SU-DHL-6 (cell line): ENCODE results near the gene PELI3.

Source experiments
- H2AFZ ChIP-seq: fragments of 200-600 bp; sonication (generic); 2 replicates; pipeline ENCODE4 v1.6.1; 2014; ENCODE audit warnings: low read depth, mild to moderate bottlenecking, moderate library complexity, mixed read lengths, antibody characterized with exemption, low read length; ENCODE audit not compliant: severe bottlenecking
- H3F3A ChIP-seq: fragments of 200-600 bp; shearing (Covaris generic); 2 replicates; pipeline ENCODE4 v1.6.0; 2016; ENCODE audit warnings: antibody characterized with exemption, mild to moderate bottlenecking; ENCODE audit not compliant: insufficient read depth
- H3K27ac ChIP-seq: fragments of 200-600 bp; sonication (generic); 2 replicates; pipeline ENCODE4 v1.5.1; 2016; ENCODE audit warnings: low read depth, mild to moderate bottlenecking, low read length, moderate library complexity, mixed read lengths
- H3K27me3 ChIP-seq: fragments of 200-600 bp; sonication (generic), shearing (Covaris generic); 2 replicates; pipeline ENCODE4 v1.6.0; 2014; ENCODE audit warnings: mild to moderate bottlenecking, low read length
- H3K36me3 ChIP-seq: fragments of 200-600 bp; sonication (generic); 2 replicates; pipeline ENCODE4 v1.6.1; 2014; ENCODE audit warnings: mild to moderate bottlenecking, low read length, mixed read lengths
- H3K4me2 ChIP-seq: fragments of 300-600, 200-600 bp; shearing (Covaris generic), sonication (generic); 2 replicates; pipeline ENCODE4 v1.6.0; 2014; ENCODE audit warnings: low read length, low read depth, mild to moderate bottlenecking; ENCODE audit not compliant: poor library complexity, severe bottlenecking
- H3K4me3 ChIP-seq: fragments of 200-600 bp; sonication (generic); 2 replicates; pipeline ENCODE4 v1.5.1; 2014; ENCODE audit warnings: antibody characterized with exemption, low read length, mild to moderate bottlenecking, mixed read lengths; ENCODE audit not compliant: insufficient read depth, poor library complexity, severe bottlenecking
- H3K79me2 ChIP-seq: fragments of 200-600 bp; sonication (generic); 2 replicates; pipeline ENCODE4 v1.6.1; 2014; ENCODE audit warnings: mild to moderate bottlenecking, low read length, moderate library complexity; ENCODE audit not compliant: insufficient read depth
- H3K9ac ChIP-seq: fragments of 200-600 bp; sonication (generic); 2 replicates; pipeline ENCODE4 v1.7.0; 2014; ENCODE audit warnings: mild to moderate bottlenecking, low read length
- H3K9me2 ChIP-seq: fragments of 200-600 bp; sonication (generic); replicated peaks from 2 replicates; pipeline ENCODE4 v1.6.1; 2014; ENCODE audit warnings: low read length; ENCODE audit not compliant: insufficient read depth
- H3K9me3 ChIP-seq: fragments of 200-600 bp; sonication (generic); 2 replicates; pipeline ENCODE4 v1.6.1; 2014; ENCODE audit warnings: low read length, mixed read lengths; ENCODE audit not compliant: insufficient read depth
- H4K20me1 ChIP-seq: fragments of 200-600 bp; sonication (generic); 2 replicates; pipeline ENCODE4 v1.6.1; 2014; ENCODE audit warnings: low read depth, mild to moderate bottlenecking, antibody characterized with exemption, low read length, moderate library complexity, mixed read lengths
- EZH2phosphoT487 ChIP-seq: fragments of 200-600 bp; sonication (generic), shearing (Covaris generic); conservative IDR thresholded peaks from 2 replicates; pipeline ENCODE4 v1.6.1; 2018; ENCODE audit warnings: mild to moderate bottlenecking, antibody characterized with exemption, low read length, moderate library complexity, mixed read lengths
- TF ChIP-seq, protein P1 (sequence below): fragments of 200-600 bp; sonication (generic); IDR thresholded peaks from one replicate; pipeline ENCODE4 v1.5.1; 2017; ENCODE audit warnings: antibody characterized with exemption, mild to moderate bottlenecking, low read length, moderate library complexity; ENCODE audit not compliant: insufficient read depth, poor library complexity, severe bottlenecking

Gene PELI3

GRCh38 chr11:66421492-66422205, 45.1 kb upstream of the PELI3 start:
- H3K9me2 ChIP-seq: no peaks in the 10 kb centered on the region
- no peaks in the 10 kb centered on the region for H4K20me1 ChIP-seq
- H3K36me3 ChIP-seq: no peaks in the 10 kb centered on the region
- no peak for TF ChIP-seq EZH2phosphoT487
- TF ChIP-seq, protein P1, sequence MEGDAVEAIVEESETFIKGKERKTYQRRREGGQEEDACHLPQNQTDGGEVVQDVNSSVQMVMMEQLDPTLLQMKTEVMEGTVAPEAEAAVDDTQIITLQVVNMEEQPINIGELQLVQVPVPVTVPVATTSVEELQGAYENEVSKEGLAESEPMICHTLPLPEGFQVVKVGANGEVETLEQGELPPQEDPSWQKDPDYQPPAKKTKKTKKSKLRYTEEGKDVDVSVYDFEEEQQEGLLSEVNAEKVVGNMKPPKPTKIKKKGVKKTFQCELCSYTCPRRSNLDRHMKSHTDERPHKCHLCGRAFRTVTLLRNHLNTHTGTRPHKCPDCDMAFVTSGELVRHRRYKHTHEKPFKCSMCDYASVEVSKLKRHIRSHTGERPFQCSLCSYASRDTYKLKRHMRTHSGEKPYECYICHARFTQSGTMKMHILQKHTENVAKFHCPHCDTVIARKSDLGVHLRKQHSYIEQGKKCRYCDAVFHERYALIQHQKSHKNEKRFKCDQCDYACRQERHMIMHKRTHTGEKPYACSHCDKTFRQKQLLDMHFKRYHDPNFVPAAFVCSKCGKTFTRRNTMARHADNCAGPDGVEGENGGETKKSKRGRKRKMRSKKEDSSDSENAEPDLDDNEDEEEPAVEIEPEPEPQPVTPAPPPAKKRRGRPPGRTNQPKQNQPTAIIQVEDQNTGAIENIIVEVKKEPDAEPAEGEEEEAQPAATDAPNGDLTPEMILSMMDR: no peak
- no peak overlapping the region for H3K9ac ChIP-seq
- H3K27me3 ChIP-seq: no peaks in the 10 kb centered on the region
- no peak overlapping the region for H3K4me3 ChIP-seq
- H3K27ac ChIP-seq: no peak overlapping the region
- no peaks in the 10 kb centered on the region for H3K79me2 ChIP-seq
- H3K4me2 ChIP-seq: no peak overlapping the region
- H2AFZ ChIP-seq: no peak overlapping the region
- no peaks in the 10 kb centered on the region for H3K9me3 ChIP-seq
- H3F3A ChIP-seq: no peaks in the 10 kb centered on the region

DNA sequence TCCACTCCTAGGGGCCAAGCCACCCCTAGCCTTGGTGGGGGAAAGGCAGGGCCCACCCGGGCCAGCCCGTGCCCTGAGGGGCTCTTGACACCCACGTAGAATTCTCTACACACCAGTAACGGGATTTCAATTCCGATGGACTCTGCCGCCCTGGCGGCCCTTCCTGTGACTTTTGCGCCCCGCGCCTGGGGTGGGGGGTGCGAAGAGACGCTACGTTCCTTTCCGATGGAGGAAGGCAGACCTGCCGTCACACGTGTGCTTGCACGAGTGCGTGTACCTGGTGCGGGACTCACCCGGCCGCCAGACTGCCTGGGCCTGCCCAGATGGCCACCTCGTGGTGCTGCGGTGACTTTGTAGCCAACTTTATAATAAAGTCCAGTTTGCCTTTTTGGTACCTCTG, 40.4 kb upstream of the PELI3 start:
- no peak overlapping the region for H2AFZ ChIP-seq
- no peaks in the 10 kb centered on the region for H3K36me3 ChIP-seq
- no peaks in the 10 kb centered on the region for H3K79me2 ChIP-seq
- no peaks in the 10 kb centered on the region for H3F3A ChIP-seq
- no peaks in the 10 kb centered on the region for H3K9me2 ChIP-seq
- no peaks in the 10 kb centered on the region for H3K27me3 ChIP-seq
- no peaks in the 10 kb centered on the region for H3K9me3 ChIP-seq
- H3K4me2 ChIP-seq: no peak overlapping the region
- H3K27ac ChIP-seq: no peak overlapping the region
- no peak overlapping the region for H3K4me3 ChIP-seq
- no peak for TF ChIP-seq EZH2phosphoT487
- TF ChIP-seq, protein P1: no peak
- H4K20me1 ChIP-seq: no peaks in the 10 kb centered on the region
- no peak overlapping the region for H3K9ac ChIP-seq

- H3K27ac ChIP-seq: no peak overlapping the region
- no peaks in the 10 kb centered on the region for H3K36me3 ChIP-seq
- no peak overlapping the region for H2AFZ ChIP-seq
- no peak overlapping the region for H3K9ac ChIP-seq
- no peaks in the 10 kb centered on the region for H4K20me1 ChIP-seq
- H3K9me3 ChIP-seq: no peaks in the 10 kb centered on the region
- no peaks in the 10 kb centered on the region for H3F3A ChIP-seq
- H3K79me2 ChIP-seq: no peaks in the 10 kb centered on the region
- H3K4me3 ChIP-seq: no peak overlapping the region
- H3K27me3 ChIP-seq: no peaks in the 10 kb centered on the region
- H3K9me2 ChIP-seq: no peaks in the 10 kb centered on the region
- no peak for TF ChIP-seq EZH2phosphoT487
- TF ChIP-seq, protein P1: no peak
- no peak overlapping the region for H3K4me2 ChIP-seq
Observed at GRCh38 chr11:66428933-66429332, 37.8 kb upstream of the PELI3 start.
